OCI-M2 (cell line): ENCODE data around the gene UEVLD.

Source experiments
- DNase-seq: peaks from one replicate; lab custom pipeline; 2025; ENCODE audit not compliant: unreplicated experiment; lab: John Stamatoyannopoulos, UW

UEVLD gene

GRCh38 chr11:18502352-18502751 lies 86.2 kb downstream of the UEVLD start:
- DNase-seq = no peak

GRCh38 chr11:18501629-18502028 lies 86.9 kb downstream of the UEVLD start:
- no peak for DNase-seq

- DNase-seq = no peak
These were observed 90.5 kb downstream of the UEVLD start for GRCh38 chr11:18498039-18498438.

DNA sequence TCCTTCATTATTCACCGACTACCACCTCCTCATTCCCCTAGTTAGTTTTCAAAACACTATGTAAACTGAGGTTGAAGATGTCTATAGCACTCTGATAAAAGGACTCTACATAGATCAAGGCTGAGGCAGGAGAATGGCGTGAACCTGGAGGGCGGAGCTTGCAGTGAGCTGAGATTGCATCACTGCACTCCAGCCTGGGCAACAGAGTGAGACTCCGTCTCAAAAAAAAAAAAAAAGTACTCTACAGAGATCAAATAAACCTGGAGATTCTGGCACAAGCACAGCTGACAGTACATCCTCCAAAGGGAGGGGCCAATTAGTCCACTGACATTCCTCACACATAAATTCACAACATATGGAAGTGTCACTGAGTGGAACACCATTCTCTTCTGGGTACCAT lies 92.8 kb downstream of the UEVLD start:
- DNase-seq = no peak

DNA sequence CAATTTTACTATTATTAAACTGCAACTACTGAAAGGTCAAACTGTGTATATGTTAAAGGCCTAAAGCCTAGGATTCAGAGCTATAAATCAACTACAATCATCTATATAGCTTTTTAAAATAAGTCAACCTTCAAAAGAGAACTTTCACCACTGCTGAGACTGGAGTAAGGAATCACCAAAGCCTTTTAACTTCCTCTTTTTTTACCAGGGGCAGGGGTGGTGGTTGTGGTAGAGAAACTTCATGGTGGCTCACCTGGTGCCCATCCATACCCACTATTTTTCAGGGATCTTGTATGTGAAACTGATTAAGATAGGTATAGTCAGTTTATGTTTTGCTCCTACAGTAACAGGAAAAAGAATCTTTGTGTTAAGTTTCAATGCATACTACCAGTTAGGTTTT lies 93.3 kb downstream of the UEVLD start:
- no peak for DNase-seq

DNA sequence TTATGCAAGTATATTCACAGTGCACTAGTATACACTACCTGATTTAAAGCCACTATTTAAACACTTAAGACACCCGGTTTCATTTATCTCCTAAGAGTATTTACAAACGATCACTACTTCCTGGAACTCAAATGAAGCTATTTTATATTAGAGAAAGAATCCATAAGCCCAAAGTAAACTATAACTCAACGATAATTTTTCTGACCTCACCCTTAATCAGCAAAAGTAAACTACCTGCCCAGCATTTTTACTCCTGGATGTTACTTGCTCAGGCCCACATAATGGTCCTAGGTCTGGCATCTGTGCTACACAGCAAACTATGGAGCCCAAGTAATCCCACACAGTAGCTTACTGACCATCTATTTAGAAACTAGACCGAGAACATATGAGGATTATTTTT lies 95.2 kb downstream of the UEVLD start:
- no peak for DNase-seq

- no peak for DNase-seq
These were observed 95.6 kb downstream of the UEVLD start for GRCh38 chr11:18492888-18493287.

DNA sequence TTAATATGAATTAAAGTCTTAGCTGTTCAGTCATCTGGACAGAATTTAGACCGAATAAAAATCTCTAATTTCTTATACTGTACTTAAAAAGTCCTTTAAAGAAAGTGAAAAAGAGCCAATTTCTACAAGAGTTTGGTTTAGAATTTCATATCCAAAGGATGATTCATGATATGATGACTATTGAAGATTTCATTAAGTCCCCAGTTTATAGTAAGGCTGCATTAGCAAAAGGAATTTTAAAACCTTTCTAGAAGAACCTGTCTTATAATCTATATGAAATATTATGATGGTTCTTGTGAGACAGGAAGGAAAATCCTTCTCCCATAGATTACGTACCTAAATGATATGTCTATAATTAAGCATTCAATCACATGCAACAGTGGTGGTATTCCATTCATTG lies 96.6 kb downstream of the UEVLD start:
- no peak for DNase-seq

- no peak for DNase-seq
These were observed 97.6 kb downstream of the UEVLD start for GRCh38 chr11:18490736-18491485.

- DNase-seq = no peak
These were observed 98.2 kb downstream of the UEVLD start for GRCh38 chr11:18490319-18490718.

GRCh38 chr11:18485913-18486528 lies 102.5 kb downstream of the UEVLD start:
- DNase-seq = no peak
